ENCODE results near the gene COQ4.
"Not testable (repeated sequence)": the region's sequence is repeated elsewhere in the genome, so short reads cannot be mapped to it uniquely, and the experiment has no call there.

The COQ4 gene

GRCh38 chr9:128322404-128323211, at the start of gene COQ4, which contains the start of gene TRUB2:
TSS of gene COQ4 (plus strand) at chr9:128322839. CDS start at chr9:128322859, 20 bp downstream.
TSS of gene TRUB2 (minus strand) at chr9:128322447. CDS start at chr9:128322408, 39 bp downstream.
- no peaks in the 10 kb centered on the region for H3K27me3 ChIP-seq (ENCODE audit: insufficient read depth, low read length)

GRCh38 chr9:128274245-128274644, 48.4 kb upstream of the COQ4 start:
- no peak overlapping the region for H2AFZ ChIP-seq (ENCODE audit: low read depth, low read length)
- H3K4me3 ChIP-seq (ENCODE audit: low read length), result no peak overlapping the region
- peaks cover 25% of the 10 kb centered on the region for H3K36me3 ChIP-seq (ENCODE audit: insufficient read depth, low read length)
- H3K27me3 ChIP-seq (ENCODE audit: insufficient read depth, low read length), result no peaks in the 10 kb centered on the region
- H3K4me1 ChIP-seq (ENCODE audit: insufficient read depth, low read length), result peaks cover 16% of the 10 kb centered on the region
- H3K9me3 ChIP-seq (ENCODE audit: low read length), result no peaks in the 10 kb centered on the region

More at GRCh38 chr9:128322404-128323211, at the start of gene COQ4, which contains the start of gene TRUB2:
- Histone ChIP-seq H2AFZ (ENCODE audit: low read depth, low read length) (peak within 1 kb of the TSS; percentile 37), H3K36me3 (ENCODE audit: insufficient read depth, low read length) (peaks cover 30% of the 10 kb centered on the region), H3K9me3 (ENCODE audit: low read length) (no peaks in the 10 kb centered on the region), H3K4me1 (ENCODE audit: insufficient read depth, low read length) (peaks cover 17% of the 10 kb centered on the region), H3K4me3 (ENCODE audit: low read length) (peak within 1 kb of the TSS; percentile 53)

- Histone ChIP-seq H3K36me3 (ENCODE audit: insufficient read depth, low read length) (peaks cover 25% of the 10 kb centered on the region), H3K4me3 (ENCODE audit: low read length) (peak within 1 kb of the TSS; percentile 69), H3K9me3 (ENCODE audit: low read length) (no peaks in the 10 kb centered on the region), H3K4me1 (ENCODE audit: insufficient read depth, low read length) (peaks cover 16% of the 10 kb centered on the region), H2AFZ (ENCODE audit: low read depth, low read length) (peak within 1 kb of the TSS; percentile 74), H3K27me3 (ENCODE audit: insufficient read depth, low read length) (no peaks in the 10 kb centered on the region)
Measured at GRCh38 chr9:128275198-128276007, 47.2 kb upstream of the COQ4 start, which contains the start of gene GOLGA2. TSS of gene GOLGA2 (minus strand) at chr9:128276007. CDS start at chr9:128275976, 31 bp downstream.

DNA sequence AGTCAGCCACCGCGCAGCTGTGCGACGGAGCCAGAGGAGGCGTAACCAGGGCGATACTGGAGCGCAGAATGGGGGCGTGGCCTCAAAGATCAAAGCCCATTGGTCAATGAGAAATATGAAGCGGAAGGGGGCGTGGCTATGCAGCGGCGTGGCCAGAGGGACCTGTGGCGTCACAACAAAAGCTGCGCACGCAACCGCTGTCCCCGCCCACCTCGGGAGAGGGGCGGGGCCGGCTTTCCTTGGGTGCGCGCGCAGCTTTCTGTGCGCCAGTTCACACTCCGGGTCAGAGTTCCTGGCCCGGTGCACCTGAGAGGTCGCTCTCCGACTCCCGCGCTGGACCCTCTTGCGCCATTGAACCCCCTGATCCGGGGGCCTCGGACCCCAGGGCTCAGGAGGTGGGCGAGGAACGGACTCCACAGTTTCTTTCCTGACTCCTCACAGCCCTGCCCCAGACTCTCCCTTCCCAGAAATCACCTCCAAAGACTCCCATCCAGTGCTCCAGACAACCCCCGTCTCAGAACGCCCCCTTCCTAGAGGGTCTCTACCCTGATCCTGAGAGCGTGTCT, 46.5 kb upstream of the COQ4 start, which contains the start of gene SWI5:
SWI5 (plus strand) TSS at position 269 of the 566 bp plus-strand sequence.
- Histone ChIP-seq H2AFZ (ENCODE audit: low read depth, low read length) (peak within 1 kb of the TSS; percentile 74), H3K27me3 (ENCODE audit: insufficient read depth, low read length) (no peaks in the 10 kb centered on the region), H3K4me3 (ENCODE audit: low read length) (peak within 1 kb of the TSS; percentile 69), H3K4me1 (ENCODE audit: insufficient read depth, low read length) (peaks cover 16% of the 10 kb centered on the region), H3K36me3 (ENCODE audit: insufficient read depth, low read length) (peaks cover 24% of the 10 kb centered on the region), H3K9me3 (ENCODE audit: low read length) (no peaks in the 10 kb centered on the region)

GRCh38 chr9:128276574-128277270, 45.9 kb upstream of the COQ4 start:
- peak overlapping the region; percentile 15 for H2AFZ ChIP-seq (ENCODE audit: low read depth, low read length)
- peaks cover 19% of the 10 kb centered on the region for H3K36me3 ChIP-seq (ENCODE audit: insufficient read depth, low read length)

DNA sequence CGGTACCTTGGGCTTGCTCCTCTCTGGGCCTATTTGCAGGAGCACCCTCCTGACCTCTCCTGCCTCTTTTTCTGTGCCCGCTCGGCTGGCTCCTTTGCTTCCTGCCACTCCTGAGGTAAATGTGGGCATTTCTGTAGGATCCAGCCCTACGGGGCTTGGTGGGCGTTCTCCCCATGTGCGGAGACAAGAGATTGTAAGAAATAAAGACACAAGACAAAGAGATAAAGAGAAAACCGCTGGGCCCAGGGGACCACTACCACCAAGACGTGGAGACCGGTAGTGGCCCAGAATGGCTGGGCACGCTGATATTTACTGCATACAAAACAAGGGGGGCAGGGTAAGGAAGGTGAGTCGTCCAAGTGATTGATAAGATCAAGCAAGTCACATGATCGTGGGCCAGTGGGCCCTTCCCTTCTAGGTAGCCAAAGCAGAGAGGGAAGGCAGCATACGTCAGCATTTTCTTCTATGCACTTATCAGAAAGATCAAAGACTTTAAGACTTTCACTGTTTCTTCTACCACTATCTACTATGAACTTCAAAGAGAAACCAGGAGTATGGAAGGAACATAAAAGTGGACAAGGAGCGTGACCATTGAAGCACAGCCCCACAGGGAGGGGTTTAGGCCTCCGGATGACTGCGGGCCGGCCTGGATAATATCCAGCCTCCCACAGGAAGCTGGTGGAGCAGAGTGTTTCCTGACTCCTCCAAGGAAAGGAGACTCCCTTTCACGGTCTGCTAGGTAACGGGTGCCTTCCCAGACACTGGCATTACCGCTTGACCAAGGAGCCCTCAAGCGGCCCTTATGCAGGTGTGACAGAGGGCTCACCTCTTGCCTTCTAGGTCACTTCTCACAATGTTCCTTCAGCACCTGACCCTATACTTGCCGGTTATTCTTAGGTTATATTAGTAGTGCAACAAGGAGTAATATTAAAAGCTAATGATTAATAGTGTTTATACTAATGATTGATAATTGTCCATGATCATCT, 43.3 kb upstream of the COQ4 start:
- H3K27me3 ChIP-seq (ENCODE audit: insufficient read depth, low read length); H3K4me3 ChIP-seq (ENCODE audit: low read length); H3K9me3 ChIP-seq (ENCODE audit: low read length); H3K36me3 ChIP-seq (ENCODE audit: insufficient read depth, low read length); H2AFZ ChIP-seq (ENCODE audit: low read depth, low read length): not testable (repeated sequence)
- H3K4me1 ChIP-seq (ENCODE audit: insufficient read depth, low read length), result peaks cover 13% of the 10 kb centered on the region

More at GRCh38 chr9:128276574-128277270, 45.9 kb upstream of the COQ4 start:
- Histone ChIP-seq H3K9me3 (ENCODE audit: low read length) (no peaks in the 10 kb centered on the region), H3K4me3 (ENCODE audit: low read length) (peak overlapping the region; percentile 69), H3K4me1 (ENCODE audit: insufficient read depth, low read length) (peaks cover 16% of the 10 kb centered on the region), H3K27me3 (ENCODE audit: insufficient read depth, low read length) (no peaks in the 10 kb centered on the region)

DNA sequence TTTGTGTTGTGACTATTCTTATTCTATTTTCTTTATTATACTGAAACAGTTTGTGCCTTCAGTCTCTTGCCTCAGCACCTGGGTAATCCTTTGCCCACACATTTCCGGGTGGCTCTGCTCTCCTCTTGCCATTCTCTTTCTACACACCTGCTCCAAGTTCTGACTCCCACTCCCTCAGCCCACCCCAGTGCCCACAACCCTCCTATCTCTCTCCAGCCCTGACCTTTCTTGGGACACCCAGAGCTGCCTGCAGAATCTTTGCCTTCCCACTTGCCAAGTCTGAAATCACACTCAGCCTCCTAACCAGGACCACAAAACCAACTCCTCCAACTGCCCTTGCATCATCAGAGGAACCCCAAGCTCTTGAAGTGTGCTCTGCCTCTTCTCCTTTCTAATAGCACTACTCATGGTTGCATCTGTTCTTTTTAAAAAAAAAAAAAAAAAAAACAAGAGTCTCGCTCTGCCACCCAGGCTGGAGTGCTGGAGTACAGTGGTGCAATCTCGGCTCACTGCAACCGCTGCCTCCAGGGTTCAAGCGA, 42.5 kb upstream of the COQ4 start:
- H3K27me3 ChIP-seq (ENCODE audit: insufficient read depth, low read length), result no peaks in the 10 kb centered on the region
- H2AFZ ChIP-seq (ENCODE audit: low read depth, low read length), result no peak overlapping the region
- H3K36me3 ChIP-seq (ENCODE audit: insufficient read depth, low read length), result peaks cover 1% of the 10 kb centered on the region
- no peak overlapping the region for H3K4me3 ChIP-seq (ENCODE audit: low read length)
- no peaks in the 10 kb centered on the region for H3K9me3 ChIP-seq (ENCODE audit: low read length)
- H3K4me1 ChIP-seq (ENCODE audit: insufficient read depth, low read length), result peaks cover 5% of the 10 kb centered on the region

DNA sequence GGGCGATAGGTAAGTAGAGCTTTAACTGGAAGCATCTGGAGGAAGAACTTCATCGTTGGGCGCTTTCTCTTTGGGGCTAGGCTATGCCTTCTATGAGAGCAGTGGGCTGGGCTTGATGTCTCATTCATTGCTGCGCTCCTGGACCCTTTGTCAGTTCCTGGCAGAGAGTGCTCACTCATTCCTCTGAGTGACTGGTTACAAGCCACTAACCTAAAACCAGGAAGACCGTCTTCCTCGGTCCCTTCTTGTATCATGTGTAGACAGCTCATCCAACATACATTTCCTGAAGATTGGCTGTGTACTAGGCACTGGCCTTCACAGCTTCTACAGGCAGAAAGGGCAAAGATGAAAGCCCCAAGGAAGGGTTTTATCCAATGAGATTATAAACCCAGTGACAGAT, 40.1 kb upstream of the COQ4 start:
- Histone ChIP-seq H3K9me3 (ENCODE audit: low read length) (no peaks in the 10 kb centered on the region), H3K27me3 (ENCODE audit: insufficient read depth, low read length) (no peaks in the 10 kb centered on the region), H3K36me3 (ENCODE audit: insufficient read depth, low read length) (peaks cover 13% of the 10 kb centered on the region), H3K4me3 (ENCODE audit: low read length) (no peak overlapping the region), H2AFZ (ENCODE audit: low read depth, low read length) (no peak overlapping the region), H3K4me1 (ENCODE audit: insufficient read depth, low read length) (no peaks in the 10 kb centered on the region)

DNA sequence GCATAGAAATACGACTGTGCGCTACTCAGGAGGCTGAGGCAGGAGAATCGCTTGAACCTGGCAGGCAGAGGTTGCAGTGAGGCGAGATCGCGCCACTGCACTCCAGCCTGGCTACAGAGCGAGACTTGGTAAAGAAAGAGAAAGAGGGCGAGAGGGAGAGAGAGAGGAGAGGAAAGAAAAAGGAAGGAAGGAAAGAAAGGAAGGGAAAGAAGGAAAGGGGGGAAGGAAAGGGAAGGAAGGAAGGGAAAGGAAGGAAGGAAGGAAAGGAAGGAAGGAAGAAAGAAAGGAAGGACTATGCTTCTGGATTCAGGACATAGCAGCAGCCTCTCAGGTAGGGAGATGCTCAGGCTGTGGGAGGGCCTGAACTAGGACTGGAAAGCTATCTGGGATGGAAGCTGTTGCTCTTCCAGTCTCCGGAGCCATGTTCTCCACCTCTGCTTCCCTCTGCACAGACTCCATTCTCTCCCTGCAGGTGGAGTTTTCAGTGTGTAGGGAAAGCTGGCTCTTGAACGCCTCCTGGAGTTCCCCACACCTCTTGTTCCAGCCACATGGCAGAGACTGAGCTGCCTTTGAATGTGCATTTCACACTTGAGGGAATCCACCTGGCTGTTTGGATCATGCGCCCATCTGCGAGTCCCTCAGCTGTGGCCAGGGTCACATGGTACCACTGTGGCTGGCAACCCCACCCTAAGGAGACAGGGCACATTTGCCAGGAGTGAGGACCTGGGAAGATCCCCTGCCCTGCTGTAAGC, 37.4 kb upstream of the COQ4 start:
- H2AFZ ChIP-seq (ENCODE audit: low read depth, low read length), result no peak overlapping the region
- H3K4me3 ChIP-seq (ENCODE audit: low read length), result no peak overlapping the region
- peaks cover 19% of the 10 kb centered on the region for H3K36me3 ChIP-seq (ENCODE audit: insufficient read depth, low read length)
- H3K4me1 ChIP-seq (ENCODE audit: insufficient read depth, low read length), result no peaks in the 10 kb centered on the region
- no peaks in the 10 kb centered on the region for H3K9me3 ChIP-seq (ENCODE audit: low read length)
- no peaks in the 10 kb centered on the region for H3K27me3 ChIP-seq (ENCODE audit: insufficient read depth, low read length)

GRCh38 chr9:128286440-128286839, 36.2 kb upstream of the COQ4 start:
- Histone ChIP-seq H3K4me3 (ENCODE audit: low read length) (no peak overlapping the region), H3K36me3 (ENCODE audit: insufficient read depth, low read length) (peaks cover 19% of the 10 kb centered on the region), H3K27me3 (ENCODE audit: insufficient read depth, low read length) (no peaks in the 10 kb centered on the region), H3K4me1 (ENCODE audit: insufficient read depth, low read length) (no peaks in the 10 kb centered on the region), H2AFZ (ENCODE audit: low read depth, low read length) (no peak overlapping the region), H3K9me3 (ENCODE audit: low read length) (no peaks in the 10 kb centered on the region)
